ENCODE results near the gene TMPRSS7. TPM values are rescaled to one million over a fixed set of nuclear protein-coding genes. Genes with fewer than 3 reads are reported as not detected.

Gene TMPRSS7
- total RNA-seq: not detected

DNA sequence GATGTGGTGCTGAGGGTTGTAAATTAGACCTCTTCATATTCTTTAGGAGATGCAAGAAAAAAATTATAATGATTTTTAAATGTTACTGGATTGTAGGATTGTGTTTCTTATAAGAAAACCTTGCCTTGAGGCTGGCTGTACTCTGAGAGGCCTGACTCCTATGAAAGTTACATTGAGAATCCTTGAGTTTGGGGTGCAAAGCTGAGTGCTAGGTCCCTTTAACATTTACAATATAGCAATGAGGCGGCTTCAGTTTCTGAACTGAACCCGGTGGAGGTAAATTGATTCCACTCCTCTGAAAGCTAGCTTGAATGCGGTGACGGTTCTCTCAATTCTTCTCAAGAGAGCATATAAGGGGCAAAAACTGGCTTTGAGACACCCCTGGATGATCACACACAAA is at the start of gene TMPRSS7:
Gene TMPRSS7 (plus strand): TSS at position 301 of the 400 bp plus-strand sequence. CDS start 110 bp downstream, outside the sequence.
- H3K9me3 ChIP-seq: no peaks in the 10 kb centered on the region
- no peak within 1 kb of the TSS for H3K4me3 ChIP-seq
- H3K27me3 ChIP-seq: no peaks in the 10 kb centered on the region
- H3K4me1 ChIP-seq: no peaks in the 10 kb centered on the region
- intact Hi-C loops (cut with DNase I): no loop called here
- no peak for DNase-seq (ENCODE audit: low spot score in 2 of 2)
- no peak for TF ChIP-seq CTCF (IDR thresholded peaks at IDR 0.05)
- no peaks in the 10 kb centered on the region for H3K36me3 ChIP-seq
- H3K27ac ChIP-seq: no peak within 1 kb of the TSS

DNA sequence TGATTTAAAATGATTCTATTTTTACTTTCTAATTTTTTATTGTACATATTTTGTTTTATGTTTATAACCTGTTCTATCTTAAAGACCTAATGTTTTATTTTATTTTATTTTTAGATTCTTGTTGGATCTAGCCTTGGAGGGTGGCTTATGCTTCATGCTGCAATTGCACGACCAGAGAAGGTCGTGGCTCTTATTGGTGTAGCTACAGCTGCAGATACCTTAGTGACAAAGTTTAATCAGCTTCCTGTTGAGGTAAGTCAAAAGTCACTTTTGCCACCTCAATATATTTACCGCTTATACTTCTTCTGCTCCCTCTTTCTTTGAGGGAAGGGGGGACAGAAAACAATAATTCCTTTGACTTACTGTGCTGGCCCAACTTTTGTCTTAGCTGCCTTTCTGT is 47.7 kb upstream of the TMPRSS7 start:
- intact Hi-C loops (cut with DNase I): no loop called here
- DNase-seq (ENCODE audit: low spot score in 2 of 2): no peak
- Histone ChIP-seq H3K4me3 (no peak overlapping the region), H3K27ac (no peak overlapping the region), H3K27me3 (no peaks in the 10 kb centered on the region), H3K4me1 (peaks cover 0 to 5% of the 10 kb centered on the region in 2 donors), H3K36me3 (peaks cover 13 to 27% of the 10 kb centered on the region in 2 donors), H3K9me3 (no peaks in the 10 kb centered on the region)
- no peak for TF ChIP-seq CTCF (IDR thresholded peaks at IDR 0.05)

- TF ChIP-seq CTCF (IDR thresholded peaks at IDR 0.05): peak; percentile 44 to 66 (median 50)
- H3K27ac ChIP-seq: no peak overlapping the region
- DNase-seq (ENCODE audit: low spot score in 2 of 2): no peak
- no peaks in the 10 kb centered on the region for H3K27me3 ChIP-seq
- no peaks in the 10 kb centered on the region for H3K4me1 ChIP-seq
- H3K36me3 ChIP-seq: peaks cover 18 to 41% of the 10 kb centered on the region in 2 donors
- H3K9me3 ChIP-seq: no peaks in the 10 kb centered on the region
- H3K4me3 ChIP-seq: no peak overlapping the region
- intact Hi-C loops (cut with DNase I): loop anchor here (2.0 kb wide), 1 partner anchor 24 kb away; no protein-coding TSS in a partner anchor
These were observed 45.4 kb upstream of the TMPRSS7 start for GRCh38 chr3:111989061-111989678.

DNA sequence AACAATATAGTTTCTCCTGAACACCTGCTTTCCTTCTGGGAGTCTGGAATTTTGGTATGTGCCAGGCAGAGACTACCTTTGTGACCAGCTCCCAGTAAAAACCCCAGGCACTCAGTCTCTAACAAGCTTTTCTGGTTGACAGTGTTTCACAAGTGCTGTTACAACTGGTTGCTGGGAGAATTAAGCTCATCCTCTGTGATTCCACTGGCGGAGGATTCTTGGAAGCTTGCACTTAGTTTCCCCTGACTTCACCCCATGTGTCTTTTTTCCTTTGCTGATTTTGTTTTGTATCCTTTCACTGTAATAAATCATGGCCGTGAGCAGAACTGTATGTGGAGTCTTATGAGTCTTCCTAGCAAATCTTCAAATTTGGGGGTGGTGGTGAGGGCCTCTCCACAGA is 41.5 kb upstream of the TMPRSS7 start:
- no peak for DNase-seq (ENCODE audit: low spot score in 2 of 2)
- no peaks in the 10 kb centered on the region for H3K9me3 ChIP-seq
- no peaks in the 10 kb centered on the region for H3K27me3 ChIP-seq
- peaks cover 11 to 27% of the 10 kb centered on the region in 2 donors for H3K36me3 ChIP-seq
- TF ChIP-seq CTCF (IDR thresholded peaks at IDR 0.05): no peak
- intact Hi-C loops (cut with DNase I): no loop called here
- no peak overlapping the region for H3K4me3 ChIP-seq
- no peak overlapping the region for H3K27ac ChIP-seq
- no peaks in the 10 kb centered on the region for H3K4me1 ChIP-seq

GRCh38 chr3:111998636-111999483 is 35.7 kb upstream of the TMPRSS7 start, which contains the start of gene TAGLN3:
TAGLN3 (plus strand) TSS chr3:111998922; CDS start chr3:111999423, 501 bp downstream.
- intact Hi-C loops (cut with DNase I): no loop called here

More at GRCh38 chr3:111998636-111999483, 35.7 kb upstream of the TMPRSS7 start, which contains the start of gene TAGLN3:
- Histone ChIP-seq H3K36me3 (no peaks in the 10 kb centered on the region), H3K4me3 (peak within 1 kb of the TSS; percentile 24 to 55), H3K4me1 (peaks cover 0 to 5% of the 10 kb centered on the region in 2 donors), H3K27me3 (no peaks in the 10 kb centered on the region), H3K27ac (no peak within 1 kb of the TSS), H3K9me3 (no peaks in the 10 kb centered on the region)
- no peak for TF ChIP-seq CTCF (IDR thresholded peaks at IDR 0.05)
- no peak for DNase-seq (ENCODE audit: low spot score in 2 of 2)

Measured in ascending aorta (tissue), 2 donors.